Parathyroid adenoma (tissue), 2 donors: ENCODE results near the gene GJA5.

Experiments
- H2AFZ ChIP-seq: fragments of 300-600 bp; sonication (generic); one replicate; pipeline ENCODE4 v1.7.0; 2017; ENCODE audit warnings: antibody characterized with exemption, mild to moderate bottlenecking
- H3K27ac ChIP-seq: fragments of 300-600 bp; sonication (generic); one replicate; pipeline ENCODE4 v1.7.0; 2017
- H3K27me3 ChIP-seq: fragments of 300-600 bp; sonication (generic); one replicate; pipeline ENCODE4 v1.7.0; 2017; ENCODE audit warnings: low read length; ENCODE audit not compliant: control insufficient read depth, insufficient read depth
- H3K36me3 ChIP-seq: fragments of 300-600 bp; sonication (generic); one replicate; pipeline ENCODE4 v1.7.0; 2017; ENCODE audit warnings: low read length; ENCODE audit not compliant: control insufficient read depth, insufficient read depth
- H3K4me1 ChIP-seq: fragments of 300-600 bp; sonication (generic); one replicate; pipeline ENCODE4 v1.7.0; 2017; ENCODE audit warnings: control low read depth
- H3K4me2 ChIP-seq: fragments of 300-600 bp; sonication (generic); one replicate; pipeline ENCODE4 v1.7.0; 2017; ENCODE audit warnings: low read length
- H3K4me3 ChIP-seq: fragments of 300-600 bp; sonication (generic); one replicate; pipeline ENCODE4 v1.7.0; 2017; ENCODE audit warnings: low read depth, low read length
- H3K79me2 ChIP-seq: fragments of 300-600 bp; sonication (generic); one replicate; pipeline ENCODE4 v1.7.0; 2017; ENCODE audit warnings: control low read depth
- H3K9ac ChIP-seq: fragments of 300-600 bp; sonication (generic); one replicate; pipeline ENCODE4 v1.7.0; 2017; ENCODE audit warnings: mild to moderate bottlenecking
- H3K9me3 ChIP-seq: fragments of 300-600 bp; sonication (generic); one replicate; pipeline ENCODE4 v1.7.0; 2017; ENCODE audit warnings: low read length; ENCODE audit not compliant: control insufficient read depth
- CTCF ChIP-seq: fragments of 300-600 bp; sonication (generic); IDR thresholded peaks from one replicate; pipeline ENCODE4 v1.7.0; 2017; ENCODE audit warnings: antibody characterized with exemption, mild to moderate bottlenecking
- donor health status: primary hyperparathyroidism.

The GJA5 gene

GRCh38 chr1:147752511-147752910, 7.9 kb downstream of the GJA5 start:
- H3K4me1 ChIP-seq: peaks cover 2% of the 10 kb centered on the region
- no peak overlapping the region for H3K4me3 ChIP-seq
- TF ChIP-seq CTCF: no peak
- no peak overlapping the region for H3K9ac ChIP-seq
- no peak overlapping the region for H3K4me2 ChIP-seq
- H3K79me2 ChIP-seq: no peaks in the 10 kb centered on the region
- no peaks in the 10 kb centered on the region for H3K36me3 ChIP-seq
- no peaks in the 10 kb centered on the region for H3K9me3 ChIP-seq
- H2AFZ ChIP-seq: no peak overlapping the region
- H3K27ac ChIP-seq: no peak overlapping the region
- no peaks in the 10 kb centered on the region for H3K27me3 ChIP-seq

- no peak overlapping the region for H3K27ac ChIP-seq
- no peak overlapping the region for H3K9ac ChIP-seq
- no peak for TF ChIP-seq CTCF
- no peaks in the 10 kb centered on the region for H3K36me3 ChIP-seq
- no peaks in the 10 kb centered on the region for H3K9me3 ChIP-seq
- H3K79me2 ChIP-seq: no peaks in the 10 kb centered on the region
- H3K4me3 ChIP-seq: no peak overlapping the region
- no peak overlapping the region for H3K4me2 ChIP-seq
- H3K27me3 ChIP-seq: no peaks in the 10 kb centered on the region
- H3K4me1 ChIP-seq: no peaks in the 10 kb centered on the region
- H2AFZ ChIP-seq: no peak overlapping the region
Observed at GRCh38 chr1:147751346-147751745, 9.1 kb downstream of the GJA5 start.

GRCh38 chr1:147750618-147751217, 9.7 kb downstream of the GJA5 start:
- no peak overlapping the region for H3K27ac ChIP-seq

GRCh38 chr1:147749792-147750191, 10.6 kb downstream of the GJA5 start:
- Histone ChIP-seq H3K27ac (no peak overlapping the region), H3K79me2 (no peaks in the 10 kb centered on the region), H3K9ac (no peak overlapping the region), H2AFZ (no peak overlapping the region), H3K4me3 (no peak overlapping the region), H3K9me3 (no peaks in the 10 kb centered on the region), H3K27me3 (no peaks in the 10 kb centered on the region), H3K36me3 (no peaks in the 10 kb centered on the region), H3K4me1 (no peaks in the 10 kb centered on the region), H3K4me2 (no peak overlapping the region)
- no peak for TF ChIP-seq CTCF

More at GRCh38 chr1:147750618-147751217, 9.7 kb downstream of the GJA5 start:
- H3K79me2 ChIP-seq: no peaks in the 10 kb centered on the region
- TF ChIP-seq CTCF: no peak
- no peaks in the 10 kb centered on the region for H3K27me3 ChIP-seq
- H3K9me3 ChIP-seq: no peaks in the 10 kb centered on the region
- no peaks in the 10 kb centered on the region for H3K36me3 ChIP-seq
- no peak overlapping the region for H3K9ac ChIP-seq
- no peak overlapping the region for H3K4me3 ChIP-seq
- no peak overlapping the region for H2AFZ ChIP-seq
- no peaks in the 10 kb centered on the region for H3K4me1 ChIP-seq
- H3K4me2 ChIP-seq: no peak overlapping the region

- no peaks in the 10 kb centered on the region for H3K36me3 ChIP-seq
- H3K4me2 ChIP-seq: no peak overlapping the region
- TF ChIP-seq CTCF: no peak
- no peaks in the 10 kb centered on the region for H3K4me1 ChIP-seq
- H3K27me3 ChIP-seq: no peaks in the 10 kb centered on the region
- no peak overlapping the region for H2AFZ ChIP-seq
- no peaks in the 10 kb centered on the region for H3K79me2 ChIP-seq
- no peak overlapping the region for H3K4me3 ChIP-seq
- no peak overlapping the region for H3K27ac ChIP-seq
- no peak overlapping the region for H3K9ac ChIP-seq
- H3K9me3 ChIP-seq: no peaks in the 10 kb centered on the region
Observed at GRCh38 chr1:147748676-147749350, 11.6 kb downstream of the GJA5 start.
